Epidermal melanocyte (primary cell): ENCODE measurements around the gene PYCR2.
"Not testable (repeated sequence)": the region's sequence is repeated elsewhere in the genome, so short reads cannot be mapped to it uniquely, and the experiment has no call there.

Source experiments
- DNase-seq: peaks from one replicate; pipeline ENCODE4 v3.0.0; 2011; ENCODE audit warnings: low spot score; ENCODE audit not compliant: insufficient read length

The PYCR2 gene

GRCh38 chr1:225942574-225942973 is 18.5 kb upstream of the PYCR2 start:
- no peak for DNase-seq

- no peak for DNase-seq
Measured at GRCh38 chr1:225941942-225942222, 17.8 kb upstream of the PYCR2 start.

GRCh38 chr1:225941187-225941941 is 17.3 kb upstream of the PYCR2 start, which contains the start of gene LEFTY2:
LEFTY2 (minus strand) TSS chr1:225941220; CDS start chr1:225941140, 80 bp downstream.
- DNase-seq, result no peak

- DNase-seq, result no peak
Measured at GRCh38 chr1:225940385-225941151, 16.5 kb upstream of the PYCR2 start.

GRCh38 chr1:225939939-225940310 is 15.9 kb upstream of the PYCR2 start:
- DNase-seq, result not testable (repeated sequence)

GRCh38 chr1:225939097-225939938 is 15.3 kb upstream of the PYCR2 start:
- not testable (repeated sequence) for DNase-seq

- no peak for DNase-seq
Measured at GRCh38 chr1:225937048-225937968, 13.3 kb upstream of the PYCR2 start.

- DNase-seq, result no peak
Measured at GRCh38 chr1:225936523-225936922, 12.5 kb upstream of the PYCR2 start.

- DNase-seq, result not testable (repeated sequence)
Measured at GRCh38 chr1:225936086-225936485, 12.0 kb upstream of the PYCR2 start.

GRCh38 chr1:225934711-225935110 is 10.7 kb upstream of the PYCR2 start:
- DNase-seq, result no peak

- no peak for DNase-seq
Measured at GRCh38 chr1:225933072-225933471, 9.0 kb upstream of the PYCR2 start.

GRCh38 chr1:225931270-225932136 is 7.5 kb upstream of the PYCR2 start:
- no peak for DNase-seq

- DNase-seq, result no peak
Measured at GRCh38 chr1:225930566-225930965, 6.5 kb upstream of the PYCR2 start.

- DNase-seq, result not testable (repeated sequence)
Measured at GRCh38 chr1:225929462-225929861, 5.4 kb upstream of the PYCR2 start.

GRCh38 chr1:225928186-225929175 is 4.4 kb upstream of the PYCR2 start:
- DNase-seq, result no peak

- DNase-seq, result no peak
Measured at GRCh38 chr1:225926551-225927113, 2.6 kb upstream of the PYCR2 start.

GRCh38 chr1:225923381-225923691 is 714 bp downstream of the PYCR2 start:
- DNase-seq, result no peak
